ENCODE measurements around the gene MEST.
"Not testable (repeated sequence)": the region's sequence is repeated elsewhere in the genome, so short reads cannot be mapped to it uniquely, and the experiment has no call there.

The MEST gene

DNA sequence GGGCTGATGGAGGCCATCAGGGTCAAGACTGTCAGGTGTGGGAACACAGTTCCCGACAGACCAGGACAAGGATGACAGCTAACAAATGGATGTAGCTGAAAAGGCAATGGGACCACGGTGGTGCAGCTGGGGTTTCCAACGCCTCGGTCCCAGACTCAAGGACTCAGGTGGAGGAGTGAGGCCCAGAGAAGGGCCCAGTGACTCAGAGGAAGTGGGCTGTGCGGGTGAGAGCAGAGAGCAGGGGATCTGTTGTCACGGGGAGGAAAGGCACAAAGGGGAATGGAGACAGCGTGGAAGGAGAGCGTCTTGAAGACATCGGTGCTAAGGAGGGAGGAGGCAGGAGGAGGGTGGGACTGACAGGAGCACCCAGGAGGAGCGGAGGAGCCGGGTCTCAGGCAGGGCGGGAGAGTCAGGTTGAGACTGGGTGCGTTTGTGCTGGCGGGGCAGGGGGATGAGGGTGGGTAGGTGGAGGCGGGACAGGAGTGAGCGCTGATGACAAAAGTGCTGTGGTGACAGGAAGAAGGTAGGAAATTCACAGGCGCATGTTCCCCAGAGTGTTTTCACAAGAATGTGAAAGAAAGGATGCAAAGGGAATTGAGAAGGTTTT, 31.7 kb downstream of the MEST start:
- not testable (repeated sequence) for DNase-seq (ENCODE audit: low spot score)

DNA sequence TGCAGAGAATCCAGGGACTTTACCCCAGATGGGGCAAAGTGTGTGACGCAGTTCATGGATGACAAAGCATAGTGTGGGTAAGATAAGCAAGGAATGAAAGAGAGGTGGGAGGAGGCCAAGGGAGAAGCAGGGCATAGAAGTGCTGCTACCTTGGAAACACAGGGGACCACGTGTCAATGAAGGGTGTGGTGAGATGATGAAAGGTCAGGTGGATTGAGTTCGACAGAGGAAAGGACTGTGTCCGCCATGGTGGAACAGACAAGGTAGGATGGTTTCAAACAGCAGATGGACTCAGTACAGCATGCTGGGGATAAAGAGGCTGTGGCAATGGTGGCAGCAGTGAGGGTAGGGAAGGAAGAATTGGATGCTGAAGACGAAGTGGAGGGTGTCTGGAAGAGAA, 32.7 kb downstream of the MEST start:
- DNase-seq (ENCODE audit: low spot score) = no peak

DNA sequence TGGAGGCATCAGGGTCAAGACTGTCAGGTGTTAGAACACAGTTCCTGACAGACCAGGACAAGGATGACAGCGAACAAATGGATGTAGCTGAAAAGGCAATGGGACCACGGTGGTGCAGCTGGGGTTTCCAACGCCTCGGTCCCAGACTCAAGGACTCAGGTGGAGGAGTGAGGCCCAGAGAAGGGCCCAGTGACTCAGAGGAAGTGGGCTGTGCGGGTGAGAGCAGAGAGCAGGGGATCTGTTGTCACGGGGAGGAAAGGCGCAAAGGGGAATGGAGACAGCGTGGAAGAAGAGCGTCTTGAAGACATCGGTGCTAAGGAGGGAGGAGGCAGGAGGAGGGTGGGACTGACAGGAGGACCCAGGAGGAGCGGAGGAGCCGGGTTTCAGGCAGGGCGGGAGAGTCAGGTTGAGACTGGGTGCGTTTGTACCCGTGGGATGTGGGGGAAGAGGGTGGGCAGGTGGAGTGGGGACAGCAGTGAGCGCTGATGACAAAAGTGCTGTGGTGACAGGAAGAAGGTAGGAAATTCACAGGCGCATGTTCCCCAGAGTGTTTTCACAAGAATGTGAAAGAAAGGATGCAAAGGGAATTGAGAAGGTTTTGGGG, 36.0 kb downstream of the MEST start:
- DNase-seq (ENCODE audit: low spot score) = not testable (repeated sequence)

DNA sequence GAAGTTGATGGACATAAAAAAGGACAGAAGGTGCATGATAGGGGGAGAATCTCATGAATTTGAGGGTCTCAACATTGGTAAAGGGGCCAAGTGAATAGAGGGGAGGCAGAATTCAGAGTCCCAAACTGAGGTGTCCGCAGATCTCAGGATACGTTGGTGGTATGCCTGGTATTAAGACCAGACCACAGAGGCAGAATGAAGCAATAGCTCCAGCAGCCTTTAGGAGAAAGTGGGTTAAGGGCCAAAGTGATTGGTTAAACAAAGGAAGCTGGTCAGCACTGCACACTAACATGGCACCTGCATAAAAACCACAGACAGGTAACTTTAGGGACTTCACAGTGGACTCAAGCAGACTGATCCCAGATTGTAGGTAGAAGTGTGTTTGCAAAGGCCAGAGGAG, 37.5 kb downstream of the MEST start:
- no peak for DNase-seq (ENCODE audit: low spot score)

DNA sequence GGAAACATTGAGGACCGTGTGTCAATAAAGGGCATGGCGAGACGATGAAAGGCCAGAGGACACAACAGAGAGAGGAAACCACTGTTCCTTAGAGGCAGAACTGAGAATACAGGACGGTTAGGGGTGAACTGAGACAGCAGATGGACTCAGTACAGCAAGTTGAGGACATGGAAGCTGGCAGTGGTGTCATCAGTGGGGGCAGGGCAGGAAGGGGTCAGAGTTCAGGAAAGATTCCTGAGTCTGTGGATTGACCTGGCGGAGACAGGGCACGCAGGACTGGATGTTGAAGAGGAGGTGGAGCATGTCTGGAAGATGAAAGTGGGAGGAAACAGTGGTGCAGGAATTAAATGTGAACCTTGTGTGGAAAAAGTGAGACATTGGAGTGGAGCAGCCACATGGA, 46.0 kb downstream of the MEST start:
- DNase-seq (ENCODE audit: low spot score) = not testable (repeated sequence)

DNA sequence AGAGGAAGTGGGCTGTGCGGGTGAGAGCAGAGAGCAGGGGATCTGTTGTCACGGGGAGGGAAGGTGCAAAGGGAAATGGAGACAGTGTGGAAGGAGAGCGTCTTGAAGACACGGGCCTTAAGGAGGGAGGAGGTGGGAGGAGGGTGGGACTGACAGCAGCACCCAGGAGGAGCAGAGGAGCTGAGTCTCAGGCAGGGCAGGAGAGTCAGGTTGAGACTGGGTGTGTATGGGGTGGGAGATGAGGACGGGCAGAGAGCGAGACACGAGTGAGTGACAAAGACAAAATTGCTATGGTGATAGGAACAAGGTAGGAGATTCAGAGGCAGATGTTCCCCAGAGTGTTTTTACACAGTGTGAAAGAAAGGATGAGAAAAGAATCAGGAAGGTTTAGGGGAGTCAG, 49.4 kb downstream of the MEST start:
- not testable (repeated sequence) for DNase-seq (ENCODE audit: low spot score)

DNA sequence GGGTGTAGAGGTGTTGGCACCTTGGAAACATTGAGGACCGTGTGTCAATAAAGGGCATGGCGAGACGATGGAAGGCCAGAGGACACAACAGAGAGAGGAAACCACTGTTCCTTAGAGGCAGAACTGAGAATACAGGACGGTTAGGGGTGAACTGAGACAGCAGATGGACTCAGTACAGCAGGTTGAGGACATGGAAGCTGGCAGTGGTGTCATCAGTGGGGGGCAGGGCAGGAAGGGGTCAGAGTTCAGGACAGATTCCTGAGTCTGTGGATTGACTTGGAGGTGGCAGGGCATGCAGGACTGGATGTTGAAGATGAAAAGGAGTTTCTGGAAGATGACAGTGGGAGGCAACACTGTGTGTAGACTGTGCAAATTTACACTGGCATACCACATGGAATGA, 50.4 kb downstream of the MEST start:
- not testable (repeated sequence) for DNase-seq (ENCODE audit: low spot score)

DNA sequence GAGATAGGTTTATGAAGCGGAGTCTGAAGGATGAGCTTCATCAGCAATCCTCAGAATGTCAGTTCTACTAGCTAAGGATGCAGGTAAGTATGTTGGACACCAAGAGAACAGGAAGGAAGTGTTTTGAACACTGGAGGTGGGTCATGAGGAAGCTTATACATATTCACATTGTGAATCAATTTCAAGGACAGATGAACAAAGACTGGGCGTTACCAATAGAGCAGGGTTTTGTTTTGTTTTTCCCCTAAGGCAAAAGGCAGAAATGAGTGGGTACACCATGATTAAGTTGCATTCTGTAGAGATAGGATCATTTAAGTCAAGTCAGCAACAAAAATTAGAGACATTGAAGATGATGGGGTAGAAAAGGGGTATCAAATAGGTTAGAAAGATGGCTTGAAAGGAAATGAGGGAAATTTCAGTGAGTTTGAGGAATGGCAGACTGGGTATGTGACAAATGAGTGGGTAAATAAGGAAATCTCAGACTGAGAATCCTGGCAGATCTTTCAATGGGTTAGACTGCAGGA, 51.7 kb downstream of the MEST start:
- no peak for DNase-seq (ENCODE audit: low spot score)

DNA sequence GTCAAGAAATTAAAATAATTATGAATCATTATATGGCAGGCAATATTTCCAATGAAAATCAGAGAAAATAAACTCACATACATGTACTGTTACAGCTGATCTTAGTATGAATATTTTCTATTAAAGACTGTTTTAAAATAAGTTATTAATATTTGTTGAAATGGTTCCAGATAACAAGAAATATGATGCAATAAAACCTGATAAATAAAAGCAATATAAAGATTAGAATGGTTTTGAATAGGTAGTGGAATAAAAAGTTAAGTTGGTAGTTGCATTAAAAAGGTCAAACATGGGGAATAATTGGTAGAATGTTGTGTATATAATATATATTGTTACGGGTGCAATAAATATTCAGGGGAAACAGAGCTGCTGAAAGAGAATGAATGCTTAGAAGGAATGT, 52.5 kb downstream of the MEST start:
- no peak for DNase-seq (ENCODE audit: low spot score)

DNA sequence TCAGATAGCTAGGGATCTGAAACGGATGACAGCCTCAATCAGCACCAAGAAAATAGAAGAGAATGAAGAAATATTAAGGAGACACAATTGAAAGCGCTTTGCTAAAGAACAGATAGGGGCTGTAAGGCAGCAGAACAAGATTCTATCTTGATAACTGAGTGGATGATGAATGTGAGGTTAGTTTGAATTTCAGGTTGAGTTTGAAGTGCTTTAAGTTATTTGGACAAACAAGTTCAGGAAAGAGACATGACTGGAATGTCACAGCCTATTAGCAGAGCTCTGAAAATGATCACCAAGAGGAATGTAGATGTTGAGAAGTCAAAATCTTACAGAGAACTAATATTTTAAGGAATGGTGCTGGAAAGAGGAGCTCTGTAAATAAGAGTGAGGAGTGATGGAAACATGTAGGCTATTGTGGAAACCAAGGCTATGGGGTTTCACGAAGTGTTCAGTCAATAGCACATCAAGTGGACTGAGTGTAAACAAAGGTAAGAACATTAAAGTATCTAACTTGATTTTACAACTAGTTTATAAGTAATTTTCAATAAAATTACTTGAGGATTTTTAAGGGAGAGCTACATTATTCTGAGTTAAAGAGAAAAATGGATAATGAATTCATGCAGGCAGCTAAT, 61.6 kb downstream of the MEST start:
- no peak for DNase-seq (ENCODE audit: low spot score)

DNA sequence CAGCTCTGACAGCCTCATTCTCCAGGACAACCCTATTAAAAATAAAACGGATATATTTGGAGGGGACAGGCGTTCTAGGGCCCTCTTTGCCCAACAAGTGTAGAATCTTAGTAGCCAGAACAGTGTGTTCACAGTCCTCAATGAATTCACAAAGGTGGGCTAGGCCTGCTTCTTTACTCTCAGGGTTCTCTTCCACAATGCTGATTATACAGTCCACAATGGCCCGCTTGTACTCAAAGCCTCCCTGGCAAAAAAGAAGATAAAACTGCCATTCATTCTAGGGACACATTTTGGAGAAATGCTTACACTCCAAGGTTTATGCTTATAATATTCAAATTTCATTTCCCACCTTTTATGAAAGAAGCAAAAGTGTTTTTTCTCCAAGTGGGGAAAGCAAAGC, 62.6 kb downstream of the MEST start:
- DNase-seq (ENCODE audit: low spot score) = no peak
